Astrocyte (in vitro differentiated cells and primary cell): ENCODE results near the gene OPN1SW.

ENCODE experiments used
- EZH2 ChIP-seq: IDR thresholded peaks from 2 replicates; pipeline ENCODE4 v1.6.1; 2012; ENCODE audit warnings: mild to moderate bottlenecking, low read length, inconsistent platforms; ENCODE audit not compliant: insufficient read depth
- TF ChIP-seq, protein P1 (sequence below): IDR thresholded peaks from 2 replicates; pipeline ENCODE4 v1.5.1; 2011; ENCODE audit warnings: low read depth, mild to moderate bottlenecking, inconsistent platforms, low read length, moderate library complexity; ENCODE audit not compliant: insufficient read depth

DNA sequence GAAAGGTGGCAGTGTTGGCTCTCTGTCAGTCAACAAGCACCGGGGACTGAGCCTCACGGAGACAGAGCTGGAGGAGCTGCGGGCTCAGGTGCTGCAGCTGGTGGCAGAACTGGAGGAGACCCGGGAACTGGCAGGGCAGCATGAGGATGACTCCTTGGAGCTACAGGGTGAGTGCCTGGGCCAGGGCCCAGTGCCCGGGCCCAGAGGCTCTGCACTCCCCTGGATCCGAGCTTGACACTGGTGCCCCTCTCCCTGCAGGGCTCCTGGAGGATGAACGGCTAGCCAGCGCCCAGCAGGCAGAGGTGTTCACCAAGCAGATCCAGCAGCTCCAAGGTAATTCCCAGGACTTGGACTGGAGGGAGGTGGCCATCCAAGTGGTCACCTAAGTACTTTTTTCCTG, 18.8 kb upstream of the OPN1SW start:
- TF ChIP-seq, protein P1, sequence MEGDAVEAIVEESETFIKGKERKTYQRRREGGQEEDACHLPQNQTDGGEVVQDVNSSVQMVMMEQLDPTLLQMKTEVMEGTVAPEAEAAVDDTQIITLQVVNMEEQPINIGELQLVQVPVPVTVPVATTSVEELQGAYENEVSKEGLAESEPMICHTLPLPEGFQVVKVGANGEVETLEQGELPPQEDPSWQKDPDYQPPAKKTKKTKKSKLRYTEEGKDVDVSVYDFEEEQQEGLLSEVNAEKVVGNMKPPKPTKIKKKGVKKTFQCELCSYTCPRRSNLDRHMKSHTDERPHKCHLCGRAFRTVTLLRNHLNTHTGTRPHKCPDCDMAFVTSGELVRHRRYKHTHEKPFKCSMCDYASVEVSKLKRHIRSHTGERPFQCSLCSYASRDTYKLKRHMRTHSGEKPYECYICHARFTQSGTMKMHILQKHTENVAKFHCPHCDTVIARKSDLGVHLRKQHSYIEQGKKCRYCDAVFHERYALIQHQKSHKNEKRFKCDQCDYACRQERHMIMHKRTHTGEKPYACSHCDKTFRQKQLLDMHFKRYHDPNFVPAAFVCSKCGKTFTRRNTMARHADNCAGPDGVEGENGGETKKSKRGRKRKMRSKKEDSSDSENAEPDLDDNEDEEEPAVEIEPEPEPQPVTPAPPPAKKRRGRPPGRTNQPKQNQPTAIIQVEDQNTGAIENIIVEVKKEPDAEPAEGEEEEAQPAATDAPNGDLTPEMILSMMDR = no peak
- TF ChIP-seq EZH2 = no peak
